H1 (cell line): ENCODE measurements around the gene DEK. TPM values are rescaled to one million over a fixed set of nuclear protein-coding genes. Genes with fewer than 3 reads are reported as not detected.

ENCODE experiments used
- BCL11A ChIP-seq, 2 experiments: IDR thresholded peaks; one replicate each; pipeline ENCODE4 v1.6.1; 2011; ENCODE audit warnings: low read depth in 2 of 2, low read length in 2 of 2, mild to moderate bottlenecking in 2 of 2
- BRCA1 ChIP-seq: IDR thresholded peaks from 2 replicates; pipeline ENCODE4 v1.6.1; 2012; ENCODE audit warnings: low read depth, low read length, improper control_type of control experiment
- JUND ChIP-seq: IDR thresholded peaks from 2 replicates; pipeline ENCODE4 v1.6.1; 2011; ENCODE audit warnings: mild to moderate bottlenecking, improper control_type of control experiment, low read length
- KDM5A ChIP-seq: fragments of 200-600 bp; IDR thresholded peaks from 2 replicates; pipeline ENCODE4 v1.7.1; 2012; ENCODE audit warnings: mild to moderate bottlenecking, low read length, inconsistent platforms, mixed read lengths
- SAP30 ChIP-seq: fragments of 300-600 bp; sonication (generic); IDR thresholded peaks from 2 replicates; pipeline ENCODE4 v1.7.1; 2012; ENCODE audit warnings: low read length, moderate library complexity, mild to moderate bottlenecking, inconsistent platforms; ENCODE audit not compliant: insufficient read depth, insufficient replicate concordance
- SP4 ChIP-seq: IDR thresholded peaks from 2 replicates; pipeline ENCODE4 v1.6.1; 2012; ENCODE audit warnings: low read length, inconsistent platforms
- USF2 ChIP-seq: IDR thresholded peaks from 2 replicates; pipeline ENCODE4 v1.6.1; 2011; ENCODE audit warnings: low read length, improper control_type of control experiment
- polyA plus RNA-seq, 7 experiments: library from polyadenylated mRNA; depleted of rRNA in 3 of 7; stranded (reverse) in 5 of 7; unstranded in 2 of 7; fragments of >200 nt in 5 of 7; fragments of 200-250 nt in 2 of 7; gene quantifications; 1 replicate in 5 of 7; 2 replicates in 1 of 7; 4 replicates in 1 of 7; pipeline versions ENCODE4 v1.2.1 to v1.2.3, GENCODE V29; 2011 to 2013; ENCODE audit warnings: missing spikeins in 2 of 7, mixed read lengths in 2 of 7
- total RNA-seq: library from RNA; stranded (reverse); fragmentation: NEBNext Ultra II Directional; extraction: Animal tissue kit (Norgen Biotek cat#: 25700); gene quantifications from 2 replicates; pipeline ENCODE4 v1.2.1, GENCODE V29; 2021

DEK gene
- total and polyA plus RNA-seq, 2 of the 8 experiments (the other 6 are each of a cell fraction or from before 2014, with no cell fraction given), result 40.0 to 228 TPM

- TF ChIP-seq USF2 (no peak), BRCA1 (no peak), SAP30 (no peak), KDM5A (no peak), SP4 (no peak), BCL11A (IDR thresholded peaks at IDR 0.05; ENCODE audit: low read depth in 2 of 2, low read length in 2 of 2) (no peak), JUND (no peak)
These were observed 19.3 kb downstream of the DEK start (continued) for GRCh38 chr6:18245079-18245478.
